Hematopoietic multipotent progenitor cell (in vitro differentiated cells): ENCODE data around the gene CDK4. TPM values are rescaled to one million over a fixed set of nuclear protein-coding genes. Genes with fewer than 3 reads are reported as not detected.
A peak's percentile ranks its signal among the peaks of the same experiment; 100 is the strongest.

Source experiments
- DNase-seq, 3 donors: peaks; one replicate each; pipeline ENCODE4 v3.0.0-alpha.2; 2011 to 2015; ENCODE audit warnings: low read depth in 2 of 3, low spot score in 2 of 3
- total RNA-seq: library from RNA; depleted of rRNA; stranded (reverse); fragments of >200 nt; gene quantifications from one replicate; pipeline ENCODE4 v1.2.3, GENCODE V29; 2012

CDK4 gene
- total RNA-seq, 1 donor: 194 TPM

DNA sequence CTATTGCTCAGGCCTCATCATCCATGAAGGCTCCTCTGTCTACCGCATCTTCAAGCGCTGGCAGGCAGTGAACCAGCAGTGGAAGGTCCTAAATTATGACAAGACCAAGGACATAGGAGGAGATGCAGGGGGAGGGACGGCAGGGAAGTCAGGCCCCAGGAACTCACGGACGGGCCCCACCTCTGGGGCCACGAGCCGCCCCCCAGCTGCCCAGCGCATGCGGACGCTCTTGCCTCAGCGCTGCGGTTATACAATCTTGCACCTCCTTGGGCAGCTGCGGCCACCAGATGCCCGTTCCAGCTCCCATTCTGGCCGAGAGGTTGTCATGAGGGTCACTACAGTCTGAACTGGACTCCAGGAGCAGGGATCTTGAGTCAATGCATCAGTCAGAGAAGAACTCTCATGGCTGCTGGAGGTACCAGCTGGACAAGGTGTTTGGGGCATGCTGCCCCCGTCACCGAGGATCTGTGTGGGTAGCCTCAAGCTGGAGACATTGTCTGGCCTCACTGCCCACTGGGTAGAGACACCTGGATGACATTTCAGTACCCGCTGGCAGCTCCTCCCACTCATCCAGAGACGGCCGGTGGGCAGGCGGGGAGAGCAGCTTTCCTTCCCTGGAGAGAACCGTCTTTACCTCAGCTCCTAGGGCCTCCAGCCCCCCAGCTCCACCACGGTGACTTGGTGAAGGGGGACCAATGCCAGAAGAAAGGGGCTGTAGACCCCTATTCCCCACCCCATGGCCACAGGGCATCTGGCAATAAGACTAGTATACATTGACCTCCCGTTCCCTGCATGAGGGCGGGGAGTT, 6.6 kb upstream of the CDK4 start:
- DNase-seq: no peak

DNA sequence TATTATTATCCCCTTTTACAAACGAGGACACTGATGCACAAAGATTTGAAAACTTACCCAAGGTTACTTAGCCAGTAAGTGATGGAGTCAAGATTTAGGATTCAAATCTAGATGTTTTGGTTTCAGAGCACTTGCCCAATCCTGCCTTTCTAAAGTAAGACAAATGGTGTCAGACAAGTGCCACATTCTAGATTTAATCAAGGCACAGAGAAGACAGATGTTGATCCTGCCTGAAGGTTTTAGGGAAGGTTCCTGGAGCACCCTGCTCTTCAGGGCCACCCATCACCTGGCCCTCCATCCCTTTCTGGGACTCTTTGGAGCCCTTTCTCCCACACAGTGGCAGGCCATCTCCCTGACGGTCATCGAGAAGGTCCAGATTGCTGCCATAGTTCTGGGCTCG, 5.7 kb upstream of the CDK4 start:
- no peak for DNase-seq

DNA sequence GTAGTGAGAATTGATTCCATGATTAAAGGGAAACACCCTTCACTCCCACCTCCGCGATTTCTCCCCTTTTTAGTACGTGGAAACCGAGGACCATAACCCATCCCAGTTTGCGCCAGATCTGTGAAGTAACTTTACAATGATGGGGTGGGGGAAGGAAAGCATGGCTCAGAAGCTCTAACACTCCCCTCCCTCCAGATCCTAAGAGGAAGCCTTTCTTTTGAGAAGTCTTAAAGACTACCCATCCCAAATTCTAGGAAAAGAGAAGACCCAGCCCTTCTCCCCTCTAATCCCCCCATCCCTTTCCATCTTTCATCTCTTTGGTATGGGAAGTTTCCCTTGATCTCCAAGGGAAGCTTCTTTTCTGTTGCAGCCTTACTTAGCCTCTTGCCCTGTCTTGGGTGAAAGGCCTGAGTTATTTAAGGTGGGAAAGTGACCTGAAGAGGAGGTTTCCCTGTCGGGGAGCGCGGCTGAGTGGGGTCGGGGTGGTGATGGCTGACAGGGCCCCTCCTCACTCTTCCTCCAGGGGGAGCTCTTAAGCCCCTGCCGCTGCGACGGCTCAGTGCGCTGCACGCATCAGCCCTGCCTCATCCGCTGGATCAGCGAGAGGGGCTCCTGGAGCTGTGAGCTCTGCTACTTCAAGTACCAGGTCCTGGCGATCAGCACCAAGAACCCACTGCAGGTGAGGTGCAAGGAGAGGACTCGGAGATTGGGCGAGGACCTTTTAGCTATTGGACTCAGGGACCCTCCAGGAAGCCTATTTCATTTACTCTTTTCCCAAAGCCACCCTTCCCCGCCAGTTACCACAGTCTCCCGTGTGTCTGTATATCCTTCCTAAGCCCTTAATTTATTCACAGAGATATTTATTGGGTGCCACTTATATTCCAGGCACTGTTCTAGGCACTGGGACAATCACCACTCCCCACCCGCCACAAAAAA, 4.6 kb upstream of the CDK4 start:
- DNase-seq: peak in 2 of 3 donors; percentile 67 to 81

DNA sequence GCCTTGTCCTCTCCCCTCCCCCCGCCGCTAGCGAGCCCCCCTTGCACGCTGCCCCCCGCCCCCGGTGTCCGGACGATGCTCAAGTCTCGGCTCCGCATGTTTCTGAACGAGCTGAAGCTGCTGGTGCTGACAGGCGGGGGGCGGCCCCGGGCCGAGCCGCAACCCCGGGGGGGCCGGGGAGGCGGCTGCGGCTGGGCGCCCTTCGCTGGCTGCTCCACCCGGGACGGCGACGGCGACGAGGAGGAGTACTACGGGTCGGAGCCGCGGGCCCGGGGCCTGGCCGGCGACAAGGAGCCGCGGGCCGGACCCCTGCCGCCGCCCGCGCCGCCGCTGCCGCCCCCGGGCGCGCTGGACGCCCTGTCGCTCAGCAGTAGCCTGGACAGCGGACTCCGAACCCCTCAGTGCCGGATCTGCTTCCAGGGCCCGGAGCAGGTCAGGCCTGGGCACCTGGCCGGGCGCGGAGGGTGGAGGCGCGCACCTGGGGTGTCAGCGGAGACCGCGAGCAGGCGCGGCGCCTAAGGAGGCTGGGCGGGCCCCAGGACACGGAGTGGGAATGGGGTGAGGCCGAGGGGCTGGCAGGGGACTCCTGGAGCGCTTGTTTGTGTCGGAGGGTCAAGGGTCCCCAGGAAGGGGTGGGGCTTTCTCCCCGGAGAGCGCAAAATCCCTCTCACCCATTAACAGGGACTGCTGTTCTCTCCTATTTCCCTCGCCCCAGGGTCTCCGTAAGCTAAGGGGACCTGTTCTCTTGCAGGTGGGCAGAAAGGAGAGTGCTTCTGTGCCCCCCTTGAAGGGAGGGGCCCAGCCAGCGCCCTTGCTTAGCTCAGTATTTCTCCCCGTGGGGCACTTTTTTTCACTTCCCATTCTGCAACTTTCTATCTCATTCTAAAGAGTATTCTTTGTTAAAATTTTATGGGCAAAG, 3.6 kb upstream of the CDK4 start:
- DNase-seq: no peak

DNA sequence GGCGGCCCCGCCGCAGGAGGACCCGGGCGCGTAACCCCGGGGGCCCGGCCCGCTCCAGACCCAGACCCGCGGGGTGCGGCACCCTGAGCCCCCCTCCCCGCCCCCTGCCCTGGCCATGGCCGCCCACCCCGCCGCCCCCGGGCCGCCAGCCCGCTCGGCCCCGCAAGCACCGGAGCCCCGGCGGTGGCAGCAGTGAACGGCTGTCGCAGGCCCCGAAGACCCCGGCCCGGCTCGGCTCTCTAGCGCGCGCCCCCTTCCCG, 3.0 kb upstream of the CDK4 start:
- DNase-seq: no peak

DNA sequence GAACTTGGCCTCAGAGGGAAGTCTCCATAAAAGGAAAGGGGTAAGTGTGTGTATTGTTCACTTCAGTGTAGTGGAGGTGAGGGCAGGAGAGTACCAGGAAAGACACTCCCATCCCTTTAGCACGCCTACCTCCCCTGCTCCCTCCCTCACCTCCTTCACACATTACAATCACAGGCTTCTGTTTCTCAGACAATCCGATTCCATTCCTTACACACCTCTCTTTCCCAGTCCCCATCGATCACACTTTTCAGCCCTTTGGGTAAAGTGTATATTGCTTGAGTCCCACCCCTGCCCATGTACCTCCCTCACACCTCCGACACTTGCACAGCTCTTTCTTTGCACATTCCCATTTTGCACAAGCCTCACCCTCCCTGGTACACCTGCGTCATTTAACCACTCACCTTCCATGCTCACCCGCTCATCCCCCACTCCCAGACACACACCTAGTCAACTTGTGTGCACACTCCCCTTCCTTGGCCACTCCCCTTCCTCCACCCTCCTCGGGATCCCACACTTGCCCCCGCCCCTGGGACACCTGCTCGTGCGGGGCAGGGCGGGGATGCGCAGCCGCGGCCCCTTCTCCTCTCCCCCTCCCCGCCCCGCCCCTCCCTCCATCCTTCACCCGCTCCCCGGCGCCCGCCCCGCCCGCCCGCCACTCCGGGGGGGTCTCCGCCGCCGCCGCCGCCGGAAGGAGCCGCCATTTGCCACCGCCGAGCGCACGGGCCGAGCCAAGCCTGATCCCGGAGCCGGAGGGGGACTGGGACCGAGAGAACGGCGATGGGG, 2.5 kb upstream of the CDK4 start, which contains the start of gene MARCHF9:
TSS of gene MARCHF9 (plus strand) at position 693 of the 783 bp plus-strand sequence. CDS start 426 bp downstream, outside the sequence.
- DNase-seq: peak; percentile 62 to 76 (median 64)

DNA sequence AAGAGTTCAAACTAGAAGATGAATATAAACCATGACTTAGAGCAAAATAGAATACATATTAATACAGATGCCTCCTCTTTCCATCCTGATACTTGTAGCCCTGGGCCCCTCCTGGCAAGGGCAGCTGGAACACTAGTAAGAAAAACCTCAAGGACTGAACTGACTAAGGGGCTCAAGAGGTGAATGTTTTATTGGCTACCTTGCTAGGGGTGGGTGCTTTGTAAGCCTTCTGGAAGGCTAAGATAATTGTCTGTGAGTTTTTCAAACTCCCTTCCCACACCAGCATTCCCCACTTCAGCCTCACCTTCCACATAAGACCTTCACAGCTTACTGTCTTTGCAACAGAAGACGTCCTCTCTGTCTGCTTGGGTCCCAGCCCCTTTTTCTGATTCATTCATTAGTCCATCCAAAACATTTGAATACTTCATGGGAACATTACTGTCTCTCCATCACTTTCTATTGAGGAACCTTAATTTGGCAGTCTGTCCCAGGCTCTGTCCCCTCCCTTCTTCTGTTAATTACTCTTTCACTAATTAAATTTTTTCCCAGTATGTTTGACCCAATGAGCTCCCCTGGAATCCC, 1.7 kb upstream of the CDK4 start:
- DNase-seq: no peak

DNA sequence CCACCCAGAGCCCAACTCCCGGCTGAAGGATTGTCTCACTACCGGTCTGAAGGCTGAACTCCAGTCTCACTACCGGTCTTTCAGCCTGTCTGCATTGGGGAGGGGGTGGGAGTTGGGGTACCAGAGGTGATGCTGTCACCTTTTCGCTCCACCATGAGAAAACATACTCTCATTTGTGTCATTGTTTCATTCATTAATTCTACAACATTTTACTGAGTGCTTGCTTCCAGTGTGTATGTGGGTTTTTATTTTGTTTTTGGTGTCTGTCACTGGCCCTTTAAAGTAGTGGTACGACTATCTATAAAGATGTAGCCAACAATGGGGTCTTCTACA, 524 bp upstream of the CDK4 start:
- no peak for DNase-seq

DNA sequence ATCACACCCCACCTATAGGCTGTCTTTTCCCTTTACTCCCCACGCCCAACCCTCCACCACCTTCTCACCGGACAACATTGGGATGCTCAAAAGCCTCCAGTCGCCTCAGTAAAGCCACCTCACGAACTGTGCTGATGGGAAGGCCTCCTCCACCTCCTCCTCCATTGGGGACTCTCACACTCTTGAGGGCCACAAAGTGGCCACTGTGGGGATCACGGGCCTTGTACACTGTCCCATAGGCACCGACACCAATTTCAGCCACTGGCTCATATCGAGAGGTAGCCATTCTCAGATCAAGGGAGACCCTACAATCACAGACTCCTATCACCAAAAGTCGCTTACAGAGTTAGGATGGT, 700 bp downstream of the CDK4 start:
- no peak for DNase-seq

DNA sequence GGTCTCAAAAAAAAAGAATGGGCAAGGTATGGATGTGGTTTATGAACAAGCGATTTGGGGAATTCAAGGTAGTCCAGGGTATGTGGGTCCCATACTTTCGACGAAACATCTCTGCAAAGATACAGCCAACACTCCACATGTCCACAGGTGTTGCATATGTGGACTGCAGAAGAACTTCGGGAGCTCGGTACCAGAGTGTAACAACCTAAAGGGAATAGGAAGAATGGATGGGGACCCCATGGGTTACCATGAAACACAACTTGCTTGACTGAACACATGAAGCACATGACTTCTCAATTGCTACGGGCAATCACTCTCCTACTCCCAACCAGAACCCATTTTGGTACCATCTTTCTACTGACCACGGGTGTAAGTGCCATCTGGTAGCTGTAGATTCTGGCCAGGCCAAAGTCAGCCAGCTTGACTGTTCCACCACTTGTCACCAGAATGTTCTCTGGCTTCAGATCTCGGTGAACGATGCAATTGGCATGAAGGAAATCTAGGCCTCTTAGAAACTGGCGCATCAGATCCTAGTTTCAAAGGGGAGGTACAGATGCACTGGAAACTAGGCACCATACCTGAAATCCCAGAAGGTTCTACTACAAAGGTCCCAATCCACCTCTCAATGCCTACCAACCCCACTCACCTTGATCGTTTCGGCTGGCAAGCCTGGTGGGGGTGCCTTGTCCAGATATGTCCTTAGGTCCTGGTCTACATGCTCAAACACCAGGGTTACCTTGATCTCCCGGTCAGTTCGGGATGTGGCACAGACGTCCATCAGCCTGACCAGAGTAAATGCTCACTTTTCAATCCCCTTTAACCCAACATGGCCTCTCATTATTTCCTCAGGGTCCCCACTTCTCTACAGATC, 1.3 kb downstream of the CDK4 start:
- no peak for DNase-seq

DNA sequence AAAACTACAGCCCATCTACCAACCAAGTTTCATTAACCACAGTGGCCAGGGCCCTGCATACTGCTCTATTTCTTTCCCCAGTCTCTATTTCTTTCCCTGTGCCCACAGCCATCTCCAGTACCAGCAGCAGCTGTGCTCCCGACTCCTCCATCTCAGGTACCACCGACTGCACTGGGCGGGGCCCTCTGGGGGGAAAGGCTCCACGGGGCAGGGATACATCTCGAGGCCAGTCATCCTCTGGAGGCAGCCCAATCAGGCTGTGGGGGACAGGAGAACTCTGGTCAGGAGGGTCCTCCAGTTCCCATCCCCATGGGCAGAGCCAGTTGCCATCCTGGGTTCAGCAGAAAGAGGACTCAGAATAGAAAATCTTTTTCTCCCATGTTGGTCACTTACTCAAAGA, 3.0 kb downstream of the CDK4 start:
- DNase-seq: no peak

DNA sequence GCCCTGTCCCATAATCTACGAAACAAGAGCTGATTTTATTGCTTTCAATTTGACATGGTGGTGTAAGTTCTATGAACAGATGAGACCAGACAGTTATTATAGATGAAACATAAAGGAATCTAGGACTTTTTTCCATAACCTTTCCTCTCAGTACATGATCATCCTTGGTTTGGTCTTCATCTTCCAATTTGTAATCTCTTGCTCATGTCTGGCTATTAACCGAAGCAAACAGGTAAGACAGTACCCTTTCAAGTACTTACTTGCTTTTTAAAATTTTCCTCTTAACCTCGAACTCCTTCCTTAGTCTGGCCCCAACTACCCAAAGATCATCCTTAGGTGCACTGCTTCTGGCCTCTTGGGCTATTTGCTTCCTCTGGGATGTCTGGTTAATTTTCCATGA, 6.1 kb downstream of the CDK4 start:
- no peak for DNase-seq

DNA sequence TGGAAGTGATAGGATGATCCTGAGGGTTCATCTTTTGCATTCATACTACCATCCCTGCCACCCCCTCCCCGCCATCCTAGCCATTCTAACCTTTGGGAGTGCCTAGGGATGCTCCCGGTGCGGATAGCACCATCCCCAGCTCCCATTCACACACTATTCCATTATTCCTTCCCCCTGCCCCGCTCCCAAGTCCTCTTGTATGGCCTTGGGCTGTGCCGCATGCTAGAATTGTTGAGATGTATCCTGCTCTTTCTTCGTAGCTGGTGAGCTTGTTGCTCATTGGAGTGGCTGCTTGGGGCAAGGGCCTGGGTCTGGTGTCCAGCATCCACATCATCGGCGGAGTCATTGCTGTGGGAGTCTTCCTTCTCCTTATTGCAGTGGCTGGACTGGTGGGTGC, 6.6 kb downstream of the CDK4 start:
- DNase-seq: no peak

DNA sequence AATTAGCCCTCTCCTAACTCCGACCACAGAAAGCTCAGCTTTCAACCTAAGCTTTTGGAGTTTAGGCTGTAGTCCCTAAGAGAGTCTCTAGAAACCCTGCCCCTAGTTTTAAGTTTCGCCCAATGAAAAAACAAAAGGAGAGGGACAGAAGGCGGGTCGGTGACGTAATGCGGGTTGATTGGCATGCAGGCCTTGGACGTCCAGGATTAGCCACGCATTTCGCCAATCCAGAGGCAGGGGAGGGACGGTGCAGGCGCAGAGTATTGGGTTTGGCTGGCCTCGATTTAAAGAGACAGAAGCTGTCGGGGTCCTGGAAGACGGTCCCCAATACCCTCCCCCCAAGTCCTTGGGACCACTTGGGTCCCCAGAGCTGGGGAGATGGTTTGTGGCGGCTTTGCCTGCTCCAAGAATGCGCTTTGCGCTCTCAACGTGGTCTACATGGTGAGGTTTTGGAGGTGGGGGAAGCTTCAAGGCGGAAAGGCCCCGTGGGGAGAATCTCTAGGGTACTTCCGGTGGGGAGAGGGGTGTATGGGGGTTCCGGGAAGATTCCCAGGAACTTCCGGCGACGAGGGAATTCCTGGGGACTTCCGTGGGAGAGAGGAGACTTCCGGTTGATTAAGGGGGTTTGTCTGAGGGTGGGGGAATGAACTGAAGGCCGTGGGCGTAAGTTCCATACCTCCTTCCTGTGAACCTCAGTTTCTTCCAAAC, 7.2 kb downstream of the CDK4 start, which contains the start of gene TSPAN31:
TSS of gene TSPAN31 (plus strand) at position 263 of the 708 bp plus-strand sequence. CDS start at position 379, 116 bp downstream.
- peak; percentile 85 to 99 (median 98) for DNase-seq

DNA sequence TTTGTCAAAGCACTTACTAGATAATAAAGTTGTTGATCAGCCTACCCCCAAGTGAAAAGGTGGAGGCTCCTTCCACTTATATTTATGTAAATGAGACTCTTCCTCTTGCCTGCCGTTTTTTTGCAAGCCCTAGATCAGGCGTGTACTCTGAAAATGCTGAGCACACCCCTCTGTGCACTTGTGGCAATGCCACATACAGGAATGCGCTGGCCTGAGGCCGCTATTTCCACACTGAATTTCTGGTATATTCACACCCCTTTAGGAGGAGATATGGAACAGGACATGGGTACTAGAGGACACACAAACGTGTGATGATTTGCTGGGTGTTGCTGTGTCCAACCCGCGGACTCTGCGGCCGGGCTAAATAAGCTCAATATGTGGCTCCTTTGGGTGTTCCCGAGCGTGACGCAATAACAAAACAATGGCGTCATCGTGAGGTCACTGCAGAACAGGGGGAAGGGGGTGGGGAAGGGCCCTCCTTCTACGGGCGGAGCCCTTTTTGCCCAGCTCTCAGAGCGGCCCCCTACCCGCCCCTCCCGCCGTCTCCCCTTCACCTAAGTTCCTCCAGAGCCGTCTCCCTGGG, 7.8 kb downstream of the CDK4 start:
- peak in 2 of 3 donors; percentile 91 for DNase-seq

DNA sequence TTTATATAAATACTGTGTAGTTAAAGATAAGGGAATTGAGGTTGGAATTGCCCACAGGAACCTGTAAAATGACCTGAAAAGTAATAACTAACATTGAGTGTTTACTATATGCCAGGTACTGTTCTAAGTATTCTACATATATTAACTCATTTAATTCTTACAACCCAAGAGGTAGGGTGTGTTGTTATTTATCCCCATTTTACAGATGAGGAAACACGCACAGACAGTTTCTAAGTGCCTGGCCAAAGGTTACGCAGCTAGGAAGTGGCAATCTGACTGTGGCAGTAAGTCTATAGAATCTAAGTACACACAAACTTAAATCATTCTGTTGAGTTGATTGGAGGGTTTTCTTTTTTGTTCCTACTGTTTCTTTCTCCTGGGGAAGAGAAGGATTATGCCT, 8.3 kb downstream of the CDK4 start:
- no peak for DNase-seq

DNA sequence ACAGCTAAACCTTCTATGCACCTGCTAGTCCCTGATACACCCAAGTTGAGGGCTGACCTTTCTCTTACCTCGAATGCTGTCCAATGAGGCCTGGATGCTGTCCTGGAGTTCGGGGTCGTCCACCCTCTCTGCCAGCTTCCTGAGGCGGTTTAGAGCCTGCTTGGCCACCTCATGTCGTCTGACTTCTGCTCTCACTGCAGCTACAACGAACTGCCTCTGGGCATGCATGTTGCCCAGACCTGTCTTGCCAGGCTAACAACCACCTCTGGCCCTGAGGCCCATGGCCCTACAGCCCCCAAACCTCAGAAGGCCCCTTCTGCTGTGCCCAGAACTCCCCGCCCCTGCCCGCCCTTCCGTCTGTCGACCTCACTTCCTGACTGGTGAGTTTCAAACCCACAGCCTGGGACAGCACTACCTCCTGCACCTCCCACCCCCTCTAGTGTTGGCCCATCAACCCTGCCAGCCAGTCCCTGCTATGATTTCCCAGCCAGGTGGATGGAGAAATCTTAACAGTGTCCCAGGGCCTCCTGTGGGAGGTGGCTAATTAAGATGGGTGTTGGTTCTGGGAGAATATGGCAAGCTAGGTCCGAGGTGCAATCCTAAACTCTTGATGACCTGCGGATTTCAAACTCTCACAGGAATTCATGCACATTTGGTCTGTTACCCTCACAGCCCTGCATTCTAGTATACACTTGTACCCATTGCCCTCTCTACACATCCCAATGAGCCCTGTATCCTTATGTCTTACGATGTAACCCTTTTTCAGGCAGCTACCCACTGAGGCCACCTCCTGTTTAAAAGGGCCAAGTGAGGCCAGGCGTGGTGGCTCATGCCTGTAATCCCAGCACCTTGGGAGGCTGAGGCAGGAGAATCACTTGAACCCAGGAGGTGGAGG, 10.0 kb downstream of the CDK4 start:
- peak; percentile 50 to 81 (median 80) for DNase-seq
